ENCODE measurements around the gene TMPRSS3.

TMPRSS3 gene

DNA sequence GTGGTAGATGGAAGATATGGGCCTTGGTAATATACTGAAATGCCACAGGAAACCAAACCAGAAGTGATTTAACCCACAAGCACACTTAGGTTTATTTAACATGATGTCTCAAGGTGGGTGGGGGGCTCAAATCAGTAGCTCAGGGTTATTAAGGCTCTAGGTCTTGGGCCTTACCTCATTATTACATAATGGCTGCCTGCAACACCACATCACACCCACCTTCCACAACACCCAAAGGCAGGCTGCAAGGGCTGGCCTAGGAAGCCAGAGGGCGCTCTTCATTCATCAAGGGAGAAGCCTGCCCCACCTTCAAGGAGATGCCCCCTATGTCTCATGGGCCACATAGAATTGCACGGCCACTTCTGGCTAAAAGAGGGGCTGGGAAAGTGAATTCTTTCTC lies 35.5 kb downstream of the TMPRSS3 start:
- TF ChIP-seq, protein P1, sequence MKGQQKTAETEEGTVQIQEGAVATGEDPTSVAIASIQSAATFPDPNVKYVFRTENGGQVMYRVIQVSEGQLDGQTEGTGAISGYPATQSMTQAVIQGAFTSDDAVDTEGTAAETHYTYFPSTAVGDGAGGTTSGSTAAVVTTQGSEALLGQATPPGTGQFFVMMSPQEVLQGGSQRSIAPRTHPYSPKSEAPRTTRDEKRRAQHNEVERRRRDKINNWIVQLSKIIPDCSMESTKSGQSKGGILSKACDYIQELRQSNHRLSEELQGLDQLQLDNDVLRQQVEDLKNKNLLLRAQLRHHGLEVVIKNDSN (IDR thresholded peaks at IDR 0.05) = no peak
- peak; percentile 44 for TF ChIP-seq RAD21 (IDR thresholded peaks at IDR 0.05; ENCODE audit: low read depth)

GRCh38 chr21:42358937-42359336 lies 36.9 kb downstream of the TMPRSS3 start:
- TF ChIP-seq TCF12 (IDR thresholded peaks at IDR 0.05; ENCODE audit: low read depth) = no peak

- TF ChIP-seq CEBPB (IDR thresholded peaks at IDR 0.05) = no peak
- TF ChIP-seq, protein P1 (IDR thresholded peaks at IDR 0.05) = no peak
- no peak for TF ChIP-seq EGR1 (IDR thresholded peaks at IDR 0.05)
- TF ChIP-seq YY1 (IDR thresholded peaks at IDR 0.05; ENCODE audit: low read depth) = no peak
- TF ChIP-seq EP300 (IDR thresholded peaks at IDR 0.05; ENCODE audit: borderline replicate concordance) = no peak
- TF ChIP-seq TAF1 (IDR thresholded peaks at IDR 0.05; ENCODE audit: low read depth) = no peak
- TF ChIP-seq TEAD4 (IDR thresholded peaks at IDR 0.05) = no peak
- no peak for TF ChIP-seq CREB1 (IDR thresholded peaks at IDR 0.05; ENCODE audit: low read depth)
- TF ChIP-seq NFIC (IDR thresholded peaks at IDR 0.05) = no peak
- no peak for TF ChIP-seq RAD21 (IDR thresholded peaks at IDR 0.05; ENCODE audit: low read depth)
- no peak for TF ChIP-seq FOXM1 (IDR thresholded peaks at IDR 0.05; ENCODE audit: borderline replicate concordance, low read depth)
- TF ChIP-seq, protein P2, sequence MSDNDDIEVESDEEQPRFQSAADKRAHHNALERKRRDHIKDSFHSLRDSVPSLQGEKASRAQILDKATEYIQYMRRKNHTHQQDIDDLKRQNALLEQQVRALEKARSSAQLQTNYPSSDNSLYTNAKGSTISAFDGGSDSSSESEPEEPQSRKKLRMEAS (IDR thresholded peaks at IDR 0.05) = no peak
- TF ChIP-seq TCF12 (IDR thresholded peaks at IDR 0.05; ENCODE audit: low read depth) = no peak
Measured at GRCh38 chr21:42358261-42358660, 37.6 kb downstream of the TMPRSS3 start.

GRCh38 chr21:42357307-42357706 lies 38.5 kb downstream of the TMPRSS3 start:
- TF ChIP-seq NFIC (IDR thresholded peaks at IDR 0.05) (no peak), ZBTB7A (IDR thresholded peaks at IDR 0.05; ENCODE audit: low read depth) (no peak), YY1 (IDR thresholded peaks at IDR 0.05; ENCODE audit: low read depth) (no peak), CEBPB (IDR thresholded peaks at IDR 0.05) (no peak), CREB1 (IDR thresholded peaks at IDR 0.05; ENCODE audit: low read depth) (no peak)
- TF ChIP-seq, protein P2 (IDR thresholded peaks at IDR 0.05) = no peak

DNA sequence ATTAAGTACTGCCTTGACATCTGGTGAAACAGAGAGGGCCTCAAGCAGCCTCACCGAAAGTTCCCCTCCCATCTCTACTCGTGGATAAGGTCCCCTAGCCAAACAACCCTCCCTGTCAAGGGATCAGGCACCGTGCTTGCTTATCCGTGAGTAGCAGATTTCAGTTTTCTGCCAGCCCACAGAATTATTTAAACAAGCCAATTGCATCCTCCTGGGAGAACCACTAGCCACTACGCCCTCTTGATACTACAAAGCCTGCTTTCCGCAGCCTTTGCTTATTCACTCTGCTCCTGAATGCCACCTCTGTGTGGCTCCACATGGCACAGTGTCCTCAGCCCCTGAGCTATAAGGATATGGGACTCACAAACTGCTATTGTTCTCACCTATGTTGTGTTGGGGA lies 39.2 kb downstream of the TMPRSS3 start:
- no peak for TF ChIP-seq FOXM1 (IDR thresholded peaks at IDR 0.05; ENCODE audit: borderline replicate concordance, low read depth)
- no peak for TF ChIP-seq TEAD4 (IDR thresholded peaks at IDR 0.05)
- no peak for TF ChIP-seq NFIC (IDR thresholded peaks at IDR 0.05)
- no peak for TF ChIP-seq EGR1 (IDR thresholded peaks at IDR 0.05)
- TF ChIP-seq CEBPB (IDR thresholded peaks at IDR 0.05) = no peak
- no peak for TF ChIP-seq TCF12 (IDR thresholded peaks at IDR 0.05; ENCODE audit: low read depth)
- no peak for TF ChIP-seq RAD21 (IDR thresholded peaks at IDR 0.05; ENCODE audit: low read depth)
- TF ChIP-seq TAF1 (IDR thresholded peaks at IDR 0.05; ENCODE audit: low read depth) = no peak
- TF ChIP-seq, protein P3, sequence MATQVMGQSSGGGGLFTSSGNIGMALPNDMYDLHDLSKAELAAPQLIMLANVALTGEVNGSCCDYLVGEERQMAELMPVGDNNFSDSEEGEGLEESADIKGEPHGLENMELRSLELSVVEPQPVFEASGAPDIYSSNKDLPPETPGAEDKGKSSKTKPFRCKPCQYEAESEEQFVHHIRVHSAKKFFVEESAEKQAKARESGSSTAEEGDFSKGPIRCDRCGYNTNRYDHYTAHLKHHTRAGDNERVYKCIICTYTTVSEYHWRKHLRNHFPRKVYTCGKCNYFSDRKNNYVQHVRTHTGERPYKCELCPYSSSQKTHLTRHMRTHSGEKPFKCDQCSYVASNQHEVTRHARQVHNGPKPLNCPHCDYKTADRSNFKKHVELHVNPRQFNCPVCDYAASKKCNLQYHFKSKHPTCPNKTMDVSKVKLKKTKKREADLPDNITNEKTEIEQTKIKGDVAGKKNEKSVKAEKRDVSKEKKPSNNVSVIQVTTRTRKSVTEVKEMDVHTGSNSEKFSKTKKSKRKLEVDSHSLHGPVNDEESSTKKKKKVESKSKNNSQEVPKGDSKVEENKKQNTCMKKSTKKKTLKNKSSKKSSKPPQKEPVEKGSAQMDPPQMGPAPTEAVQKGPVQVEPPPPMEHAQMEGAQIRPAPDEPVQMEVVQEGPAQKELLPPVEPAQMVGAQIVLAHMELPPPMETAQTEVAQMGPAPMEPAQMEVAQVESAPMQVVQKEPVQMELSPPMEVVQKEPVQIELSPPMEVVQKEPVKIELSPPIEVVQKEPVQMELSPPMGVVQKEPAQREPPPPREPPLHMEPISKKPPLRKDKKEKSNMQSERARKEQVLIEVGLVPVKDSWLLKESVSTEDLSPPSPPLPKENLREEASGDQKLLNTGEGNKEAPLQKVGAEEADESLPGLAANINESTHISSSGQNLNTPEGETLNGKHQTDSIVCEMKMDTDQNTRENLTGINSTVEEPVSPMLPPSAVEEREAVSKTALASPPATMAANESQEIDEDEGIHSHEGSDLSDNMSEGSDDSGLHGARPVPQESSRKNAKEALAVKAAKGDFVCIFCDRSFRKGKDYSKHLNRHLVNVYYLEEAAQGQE (IDR thresholded peaks at IDR 0.05; ENCODE audit: low read depth) = no peak

- TF ChIP-seq, protein P1 (IDR thresholded peaks at IDR 0.05) = no peak
- TF ChIP-seq EP300 (IDR thresholded peaks at IDR 0.05; ENCODE audit: borderline replicate concordance) = peak; percentile 43; the same call in 1 of the 2 replicates
- no peak for TF ChIP-seq TAF1 (IDR thresholded peaks at IDR 0.05; ENCODE audit: low read depth)
- TF ChIP-seq TCF12 (IDR thresholded peaks at IDR 0.05; ENCODE audit: low read depth) = peak; percentile 39; the same call in 1 of the 2 replicates
- peak; percentile 55; the same call in 1 of the 2 replicates for TF ChIP-seq NFIC (IDR thresholded peaks at IDR 0.05)
- no peak for TF ChIP-seq CREB1 (IDR thresholded peaks at IDR 0.05; ENCODE audit: low read depth)
- TF ChIP-seq RAD21 (IDR thresholded peaks at IDR 0.05; ENCODE audit: low read depth) = no peak
- peak; percentile 45; the same call in 1 of the 2 replicates for TF ChIP-seq TEAD4 (IDR thresholded peaks at IDR 0.05)
- no peak for TF ChIP-seq EGR1 (IDR thresholded peaks at IDR 0.05)
Measured at GRCh38 chr21:42356046-42356445, 39.8 kb downstream of the TMPRSS3 start.

DNA sequence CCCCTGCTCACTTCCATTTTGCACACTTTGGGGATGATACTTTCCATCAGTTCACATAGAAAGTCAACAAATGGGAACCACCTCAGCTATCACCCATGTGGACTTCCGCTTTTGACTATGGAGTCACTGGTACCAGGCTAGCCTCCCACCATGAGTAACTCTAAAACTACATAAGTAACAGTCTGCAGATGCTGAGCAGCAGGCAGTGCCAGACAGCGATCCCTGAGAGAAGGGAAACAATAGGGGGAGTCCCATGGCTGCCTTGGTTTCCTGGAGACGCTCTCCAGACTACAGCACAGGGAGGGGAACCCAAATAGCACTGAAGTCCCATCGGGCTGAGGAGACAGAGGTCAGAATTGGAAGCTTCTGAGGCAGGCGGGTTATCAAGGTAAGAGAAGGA lies 42.2 kb downstream of the TMPRSS3 start:
- no peak for TF ChIP-seq TCF12 (IDR thresholded peaks at IDR 0.05; ENCODE audit: low read depth)
- TF ChIP-seq FOXM1 (IDR thresholded peaks at IDR 0.05; ENCODE audit: borderline replicate concordance, low read depth) = no peak
- TF ChIP-seq, protein P3 (IDR thresholded peaks at IDR 0.05; ENCODE audit: low read depth) = no peak
- TF ChIP-seq, protein P1 (IDR thresholded peaks at IDR 0.05) = no peak
- no peak for TF ChIP-seq YY1 (IDR thresholded peaks at IDR 0.05; ENCODE audit: low read depth)
- TF ChIP-seq RAD21 (IDR thresholded peaks at IDR 0.05; ENCODE audit: low read depth) = no peak
- no peak for TF ChIP-seq EP300 (IDR thresholded peaks at IDR 0.05; ENCODE audit: borderline replicate concordance)
- TF ChIP-seq TEAD4 (IDR thresholded peaks at IDR 0.05) = no peak
- no peak for TF ChIP-seq CEBPB (IDR thresholded peaks at IDR 0.05)
- TF ChIP-seq EGR1 (IDR thresholded peaks at IDR 0.05) = no peak
- no peak for TF ChIP-seq TAF1 (IDR thresholded peaks at IDR 0.05; ENCODE audit: low read depth)
- TF ChIP-seq ZBTB7A (IDR thresholded peaks at IDR 0.05; ENCODE audit: low read depth) = no peak
- TF ChIP-seq CREB1 (IDR thresholded peaks at IDR 0.05; ENCODE audit: low read depth) = no peak

All from Ishikawa (cell line).